CD4-positive, alpha-beta T cell treated with Interferon alpha-2 for 1 hour (primary cell): ENCODE results near the gene TPX2.
"Not testable (repeated sequence)": the region's sequence is repeated elsewhere in the genome, so short reads cannot be mapped to it uniquely, and the experiment has no call there.

Experiments used
- DNase-seq, 2 donors: peaks; one replicate each; pipeline ENCODE4 v3.0.0-alpha.2; 2020 to 2022

Gene TPX2

DNA sequence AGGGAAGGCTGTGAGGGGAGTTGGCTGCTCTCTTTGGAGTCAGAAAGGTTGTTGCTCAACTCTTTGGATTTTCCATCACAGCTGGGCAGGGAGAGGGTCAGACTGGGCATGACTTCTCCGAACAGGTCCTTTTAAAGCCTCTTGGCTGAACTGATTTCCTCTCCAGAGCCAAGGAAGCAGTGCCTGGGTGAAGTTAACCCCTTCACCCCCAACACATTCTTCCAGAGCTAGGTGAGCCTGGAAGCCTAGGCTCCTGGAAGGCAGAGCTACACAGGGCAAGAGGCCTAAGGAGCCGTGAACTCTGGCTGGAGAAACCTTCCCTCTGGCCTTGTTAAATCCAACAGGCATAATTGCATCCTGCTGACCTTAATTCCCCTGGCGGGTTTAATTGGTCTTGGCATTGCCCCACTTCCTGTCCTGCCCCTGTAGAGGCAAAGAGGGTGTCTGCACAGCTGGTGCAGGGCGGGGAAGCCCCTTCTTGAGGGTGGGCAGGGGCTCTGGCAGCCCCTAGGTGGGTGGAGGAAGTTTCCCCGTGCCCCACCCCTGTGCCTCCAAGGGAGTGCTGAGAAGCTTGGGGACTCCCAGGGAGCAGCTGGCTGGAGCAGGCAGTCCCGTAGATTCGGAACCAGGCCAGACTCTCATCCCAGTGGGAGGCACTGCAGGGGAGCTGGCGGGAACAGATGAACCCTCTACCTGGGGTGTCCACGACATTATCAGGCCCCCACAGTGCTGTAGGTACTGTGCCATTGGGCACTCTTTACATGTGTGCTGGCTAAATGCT lies 76.5 kb downstream of the TPX2 start:
- no peak for DNase-seq

DNA sequence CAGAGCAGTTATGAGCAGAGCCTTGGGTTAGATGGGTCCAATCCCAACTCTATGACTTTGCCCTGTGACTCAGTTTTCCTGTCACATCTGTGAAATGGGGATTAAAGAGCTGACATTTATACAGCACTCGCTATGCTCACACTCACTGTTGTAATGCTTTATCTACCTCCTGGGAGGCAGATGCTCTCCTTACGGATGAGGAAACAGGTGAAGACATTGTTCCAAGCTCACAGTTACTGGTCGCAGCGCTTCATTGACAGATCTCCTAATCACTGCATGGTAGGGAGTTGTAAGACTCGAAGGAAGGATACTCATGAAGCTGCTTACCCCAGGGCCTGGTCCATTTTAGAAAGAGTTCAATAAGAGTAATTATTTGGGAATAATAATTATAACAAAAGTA lies 77.1 kb downstream of the TPX2 start:
- DNase-seq, result no peak

DNA sequence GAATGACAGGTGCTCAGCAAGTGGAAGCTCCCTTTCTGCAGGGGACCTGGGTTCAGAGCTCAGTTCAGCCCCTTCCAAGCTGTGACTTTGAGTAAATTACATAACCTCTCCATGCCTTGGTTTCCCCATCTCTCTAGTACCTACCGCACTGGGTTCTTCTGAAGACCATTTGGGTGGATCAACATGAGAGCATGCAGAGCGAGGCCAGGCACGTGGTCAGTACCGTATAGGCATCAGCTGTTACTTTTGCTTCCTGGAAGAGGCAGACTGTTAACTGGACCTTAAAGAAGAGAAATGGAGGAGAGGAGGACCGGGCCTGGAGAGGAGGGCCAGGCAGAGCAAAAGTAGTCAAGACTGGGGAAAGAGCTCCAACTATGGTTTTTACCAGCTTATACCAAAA lies 78.4 kb downstream of the TPX2 start:
- no peak for DNase-seq

DNA sequence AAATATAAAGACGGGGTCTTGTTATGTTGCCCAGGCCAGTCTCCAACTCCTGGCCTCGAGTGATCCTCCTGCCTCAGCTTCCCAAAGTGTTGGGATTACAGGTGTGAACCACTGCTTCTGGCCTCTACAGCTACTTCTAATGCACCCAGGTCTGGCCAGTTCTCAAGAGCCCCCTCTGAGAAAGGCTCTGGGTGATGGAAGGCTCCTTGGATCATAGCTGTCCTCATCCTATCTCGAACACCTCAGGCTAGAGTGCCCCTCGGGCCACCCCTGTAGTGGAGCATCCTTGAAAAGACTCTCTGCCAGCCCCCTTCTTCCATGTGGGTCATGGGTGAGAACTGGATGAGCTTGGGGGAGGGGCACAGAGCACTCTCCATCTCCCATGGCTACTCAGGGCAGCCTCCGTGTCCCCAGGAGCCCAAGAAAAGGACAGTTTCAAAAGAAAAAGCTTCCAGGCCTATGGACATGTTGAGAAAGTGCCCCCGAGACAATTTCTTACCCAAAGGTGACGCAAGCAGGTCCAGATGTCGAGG lies 79.4 kb downstream of the TPX2 start:
- no peak for DNase-seq

DNA sequence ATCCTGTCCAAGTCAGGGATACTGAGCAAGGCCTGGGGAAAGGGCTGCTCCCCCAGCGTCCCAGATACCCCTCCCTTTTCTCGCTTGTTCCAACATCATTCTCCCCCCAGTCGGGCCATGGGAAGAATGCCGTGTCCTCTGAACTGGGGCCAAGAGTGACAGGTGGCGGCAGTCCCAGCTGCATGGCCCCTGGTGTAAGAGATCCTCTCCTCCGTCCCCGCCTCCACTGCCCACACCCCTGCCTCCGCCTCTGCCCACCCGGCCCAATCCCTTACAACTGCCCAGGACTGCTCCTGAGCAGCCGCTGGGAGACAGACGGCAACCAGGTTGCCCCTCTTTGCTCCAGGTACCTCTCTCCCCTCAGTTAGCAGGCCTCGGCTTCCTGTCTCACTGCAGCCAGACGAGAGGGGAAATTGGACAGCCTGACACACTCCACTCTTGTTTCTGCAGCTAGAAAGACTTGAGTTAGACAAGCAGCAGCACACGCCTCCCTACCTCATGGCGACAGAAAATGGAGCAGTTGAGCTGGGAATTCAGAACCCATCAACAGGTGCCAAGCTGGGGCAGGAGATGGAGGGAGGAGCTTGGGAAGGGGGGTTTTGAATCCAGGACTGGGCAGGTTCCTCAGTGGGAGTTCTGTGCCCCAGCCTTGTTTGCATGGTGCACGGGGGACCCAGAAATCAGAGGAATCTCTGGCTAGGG lies 80.1 kb downstream of the TPX2 start, which contains the start of gene MYLK2:
Gene MYLK2 (plus strand): TSS at position 274 of the 702 bp plus-strand sequence. CDS start 225 bp downstream, at position 499.
- no peak for DNase-seq

DNA sequence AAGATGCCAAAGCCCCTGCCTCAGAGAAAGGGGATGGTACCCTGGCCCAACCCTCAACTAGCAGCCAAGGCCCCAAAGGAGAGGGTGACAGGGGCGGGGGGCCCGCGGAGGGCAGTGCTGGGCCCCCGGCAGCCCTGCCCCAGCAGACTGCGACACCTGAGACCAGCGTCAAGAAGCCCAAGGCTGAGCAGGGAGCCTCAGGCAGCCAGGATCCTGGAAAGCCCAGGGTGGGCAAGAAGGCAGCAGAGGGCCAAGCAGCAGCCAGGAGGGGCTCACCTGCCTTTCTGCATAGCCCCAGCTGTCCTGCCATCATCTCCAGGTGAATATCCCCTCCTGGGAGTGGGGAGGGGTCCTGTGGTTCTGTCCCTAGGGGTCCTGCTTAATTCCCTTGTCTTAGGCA lies 81.1 kb downstream of the TPX2 start:
- no peak for DNase-seq

DNA sequence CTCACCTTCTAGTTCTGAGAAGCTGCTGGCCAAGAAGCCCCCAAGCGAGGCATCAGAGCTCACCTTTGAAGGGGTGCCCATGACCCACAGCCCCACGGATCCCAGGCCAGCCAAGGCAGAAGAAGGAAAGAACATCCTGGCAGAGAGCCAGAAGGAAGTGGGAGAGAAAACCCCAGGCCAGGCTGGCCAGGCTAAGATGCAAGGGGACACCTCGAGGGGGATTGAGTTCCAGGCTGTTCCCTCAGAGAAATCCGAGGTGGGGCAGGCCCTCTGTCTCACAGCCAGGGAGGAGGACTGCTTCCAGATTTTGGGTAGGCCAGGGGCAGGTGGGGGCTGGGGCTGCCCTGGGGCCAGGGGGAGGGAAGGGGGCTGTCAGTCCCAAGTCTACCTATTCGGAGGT lies 82.3 kb downstream of the TPX2 start:
- DNase-seq, result no peak

DNA sequence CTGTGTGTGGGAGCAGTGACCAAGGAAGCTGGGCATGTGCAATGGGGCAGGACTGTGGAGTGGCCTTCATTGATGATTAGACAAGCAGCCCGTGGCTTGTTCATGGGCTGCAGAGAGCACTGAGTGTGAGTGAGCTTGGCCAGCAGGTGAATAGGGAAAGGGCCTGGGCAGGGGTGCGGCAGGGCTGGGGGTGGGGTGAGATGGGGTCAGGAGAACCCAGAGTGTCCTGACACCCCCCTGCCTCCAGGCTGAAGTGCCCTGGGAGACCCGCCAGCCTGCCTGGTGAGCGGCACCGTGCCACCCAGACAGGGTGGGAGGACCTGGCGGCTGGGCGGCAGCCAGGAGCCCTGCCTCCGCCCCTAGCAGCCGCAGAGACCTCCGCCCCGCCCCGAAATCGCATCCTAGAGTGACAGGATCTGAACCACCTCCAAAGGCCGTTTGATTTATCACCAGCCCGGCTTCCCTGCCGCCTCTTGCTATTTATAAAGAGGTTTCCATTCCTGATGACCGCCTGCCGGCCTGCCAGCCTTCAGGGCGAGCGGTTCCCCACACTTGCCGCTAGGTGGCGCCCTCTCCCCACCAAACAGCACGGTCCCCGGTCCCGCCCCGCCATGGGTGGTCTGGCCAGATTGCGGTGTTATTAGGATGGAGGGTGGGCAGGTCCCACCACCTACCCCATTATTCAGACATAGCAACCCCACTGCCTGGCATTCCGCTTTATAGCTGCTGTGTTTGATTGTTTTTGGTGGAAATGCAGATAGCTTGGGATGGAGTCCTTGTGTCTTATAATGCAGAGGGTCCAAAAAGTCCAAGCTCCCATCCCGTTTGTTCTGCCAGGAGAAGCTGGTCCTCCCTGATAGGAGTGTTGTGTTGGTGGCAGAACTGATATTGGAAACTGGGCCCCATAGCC lies 83.6 kb downstream of the TPX2 start:
- DNase-seq, result peak; percentile 69 to 76

DNA sequence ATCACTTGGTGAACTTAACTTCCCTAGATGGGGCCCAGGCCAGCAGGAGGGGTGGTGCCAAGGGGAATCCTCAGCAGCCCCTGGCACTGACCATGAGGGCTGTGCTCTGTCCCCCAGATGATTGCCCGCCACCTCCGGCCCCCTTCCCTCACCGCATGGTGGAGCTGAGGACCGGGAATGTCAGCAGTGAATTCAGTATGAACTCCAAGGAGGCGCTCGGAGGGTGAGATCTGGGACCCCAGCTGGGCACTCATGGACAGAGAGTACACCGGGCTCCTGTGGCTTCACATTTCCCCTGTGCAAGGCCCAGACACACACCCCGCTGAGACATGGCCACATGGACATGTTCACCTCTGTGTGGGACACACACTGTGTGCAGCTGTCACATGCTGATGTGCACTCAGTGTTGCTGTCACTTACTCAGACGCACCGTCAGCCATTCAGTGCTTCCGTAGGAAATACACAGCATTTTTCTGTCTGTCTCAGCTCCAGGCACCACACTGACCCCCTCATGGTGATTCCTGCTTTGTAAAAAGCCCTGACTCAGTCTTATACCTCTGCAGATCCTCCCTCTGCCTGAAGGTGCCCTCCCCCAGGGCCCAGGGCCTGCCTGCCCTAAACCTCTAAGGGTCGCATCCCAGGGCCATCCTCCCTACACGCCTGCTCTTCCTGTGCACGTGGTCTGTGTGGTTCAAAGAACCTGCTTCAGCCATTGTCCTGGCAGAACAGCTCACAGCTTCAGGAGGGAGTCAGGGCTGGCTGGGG lies 84.5 kb downstream of the TPX2 start:
- no peak for DNase-seq

DNA sequence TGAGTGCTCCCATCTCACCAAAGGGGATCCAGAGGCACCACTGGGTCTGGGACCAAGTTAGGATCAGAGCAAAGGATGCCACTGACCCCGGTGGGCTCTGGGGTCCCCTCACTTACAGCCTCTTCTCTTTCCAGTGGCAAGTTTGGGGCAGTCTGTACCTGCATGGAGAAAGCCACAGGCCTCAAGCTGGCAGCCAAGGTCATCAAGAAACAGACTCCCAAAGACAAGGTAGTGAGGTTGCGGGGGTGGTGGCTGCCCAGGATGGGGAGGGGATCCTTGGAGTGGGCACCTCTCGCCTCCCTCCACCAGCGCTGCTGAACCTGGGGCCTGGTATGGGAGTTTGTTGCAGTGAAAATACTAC lies 85.0 kb downstream of the TPX2 start:
- DNase-seq, result no peak

DNA sequence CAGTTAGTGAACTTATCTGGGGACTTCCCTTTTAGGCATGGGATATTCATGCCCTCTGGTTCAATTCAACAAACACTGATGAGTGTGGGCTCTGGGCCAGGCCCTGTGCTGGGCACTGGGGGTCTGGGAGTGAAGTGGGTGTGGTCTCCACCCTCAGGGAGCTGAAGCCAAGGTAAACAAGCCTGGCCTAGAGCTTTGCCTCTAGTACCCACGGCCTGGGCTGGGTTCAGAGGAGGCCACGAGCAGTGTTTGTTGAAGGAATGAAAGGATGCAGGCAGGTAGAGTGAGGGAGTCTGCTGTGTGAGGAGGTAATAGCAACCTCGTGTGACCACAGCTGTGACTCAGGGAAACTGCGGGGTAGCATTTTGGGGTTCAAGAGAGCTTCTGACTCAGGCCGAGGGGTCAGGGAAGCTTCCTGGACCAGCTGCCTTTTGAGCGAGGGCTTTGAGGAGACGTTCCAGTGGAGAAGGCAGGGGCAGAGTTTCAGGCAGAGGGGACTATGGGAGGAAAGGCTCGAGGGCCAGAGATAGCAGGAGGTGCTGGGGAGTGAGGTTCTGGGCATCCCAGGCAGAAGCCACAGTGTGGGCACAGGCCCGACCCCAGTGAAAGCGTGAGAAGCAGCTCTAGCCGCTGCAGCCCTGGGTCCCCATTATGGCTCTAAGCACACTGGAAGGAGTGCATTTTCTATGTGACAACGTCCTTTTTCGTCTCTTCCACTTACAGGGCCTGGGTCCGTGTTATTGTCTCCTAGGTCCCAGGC lies 85.6 kb downstream of the TPX2 start:
- no peak for DNase-seq

DNA sequence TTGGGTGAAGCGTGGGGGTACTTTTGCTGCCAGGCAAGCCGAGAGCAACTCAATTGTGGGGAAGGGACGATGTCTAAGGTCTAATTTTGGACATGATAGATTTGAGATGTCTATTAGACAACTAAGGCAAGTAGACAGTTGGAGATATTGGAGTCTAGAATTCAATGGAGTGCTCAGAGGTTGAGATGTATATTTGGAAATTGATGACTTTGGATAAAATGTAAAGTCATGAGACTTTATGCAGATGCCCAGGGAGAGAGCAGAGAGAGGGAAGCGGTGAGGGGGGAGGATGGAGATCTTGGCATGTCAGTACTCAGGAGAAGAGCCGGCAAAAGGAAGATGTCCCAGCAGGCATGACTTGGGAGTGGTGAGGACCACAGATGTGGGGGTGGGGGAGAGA lies 87.0 kb downstream of the TPX2 start:
- no peak for DNase-seq

DNA sequence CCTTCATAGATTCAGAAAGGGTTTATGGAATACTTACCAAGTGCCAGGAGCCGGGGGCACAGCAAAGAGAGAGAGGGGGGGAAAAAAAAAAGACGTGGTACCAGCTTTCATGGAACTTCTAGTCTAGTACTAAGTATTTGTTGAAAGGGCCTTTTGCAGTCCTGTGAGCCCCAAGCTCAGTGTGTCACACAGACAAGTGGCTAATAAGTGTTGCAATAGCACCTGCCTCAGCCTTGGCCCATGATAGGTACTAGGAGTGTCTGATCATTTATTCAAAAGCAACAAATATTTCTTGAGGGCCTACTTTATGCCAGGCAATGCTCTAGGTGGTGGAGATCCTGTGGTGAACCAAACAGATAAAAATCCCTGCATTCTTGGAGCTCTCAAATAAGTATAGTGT lies 88.0 kb downstream of the TPX2 start:
- DNase-seq, result no peak

DNA sequence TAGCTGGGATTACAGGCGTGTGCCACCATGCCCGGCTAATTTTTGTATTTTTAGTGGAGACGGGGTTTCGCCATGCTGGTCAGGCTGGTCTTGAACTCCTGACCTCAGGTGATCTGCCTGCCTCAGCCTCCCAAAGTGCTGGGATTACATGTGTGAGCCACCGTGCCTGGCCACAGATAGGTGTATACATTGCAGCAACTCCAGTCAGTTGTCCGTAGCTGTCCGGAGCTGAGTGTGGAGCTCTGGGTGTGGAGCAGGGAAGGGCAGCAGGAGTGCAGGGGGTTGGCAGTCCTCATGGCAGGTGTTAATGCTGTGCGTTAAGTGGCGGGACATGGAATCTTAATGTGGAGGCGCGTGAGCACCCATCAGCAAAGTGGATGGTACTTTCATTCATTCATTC lies 88.9 kb downstream of the TPX2 start:
- DNase-seq, result not testable (repeated sequence)

DNA sequence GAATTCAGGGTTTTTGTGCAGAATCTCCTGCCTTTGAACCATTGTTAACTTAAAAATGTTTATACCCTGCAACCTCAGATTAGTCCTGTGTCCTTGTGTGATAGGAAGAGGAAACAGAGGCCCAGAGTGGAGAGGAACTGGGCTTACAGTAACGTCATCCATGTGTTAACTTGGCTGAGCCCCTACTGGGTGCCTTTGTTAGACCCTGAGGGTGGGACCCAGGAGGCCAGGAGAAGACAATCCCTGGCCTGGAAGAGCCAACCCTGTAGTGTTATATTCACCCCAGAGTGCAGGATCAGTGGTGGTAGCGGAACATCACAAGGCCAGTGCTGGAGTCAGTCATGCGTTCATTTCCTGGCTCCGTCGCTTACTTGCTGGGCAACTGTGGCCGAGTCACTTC lies 90.6 kb downstream of the TPX2 start:
- DNase-seq, result no peak

DNA sequence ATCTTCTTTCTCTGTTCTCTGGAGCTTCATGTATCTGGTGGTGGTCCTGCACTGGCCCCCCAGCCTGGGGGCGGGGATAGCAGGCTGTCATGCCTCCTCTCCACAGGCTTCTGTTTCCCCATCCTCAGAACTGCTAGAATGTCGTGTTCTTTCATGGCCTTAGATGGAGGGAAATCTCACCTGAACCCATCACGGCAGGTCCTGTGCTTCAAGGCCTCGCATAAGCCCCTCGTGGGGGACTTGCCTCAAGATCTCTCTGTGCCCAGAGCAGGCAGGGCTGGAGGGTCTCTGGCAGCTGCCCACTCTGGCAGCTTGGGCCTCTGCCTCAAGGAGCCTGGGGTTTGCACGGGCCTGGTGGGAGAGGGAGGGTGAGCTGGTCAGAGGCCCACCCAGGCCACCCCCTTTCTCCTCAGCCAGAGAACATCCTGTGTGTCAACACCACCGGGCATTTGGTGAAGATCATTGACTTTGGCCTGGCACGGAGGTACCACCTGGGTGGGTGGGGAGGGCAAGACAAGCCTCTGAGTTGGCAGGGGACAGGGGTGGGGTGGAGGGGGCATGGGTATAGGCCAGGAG lies 91.4 kb downstream of the TPX2 start:
- DNase-seq, result no peak

DNA sequence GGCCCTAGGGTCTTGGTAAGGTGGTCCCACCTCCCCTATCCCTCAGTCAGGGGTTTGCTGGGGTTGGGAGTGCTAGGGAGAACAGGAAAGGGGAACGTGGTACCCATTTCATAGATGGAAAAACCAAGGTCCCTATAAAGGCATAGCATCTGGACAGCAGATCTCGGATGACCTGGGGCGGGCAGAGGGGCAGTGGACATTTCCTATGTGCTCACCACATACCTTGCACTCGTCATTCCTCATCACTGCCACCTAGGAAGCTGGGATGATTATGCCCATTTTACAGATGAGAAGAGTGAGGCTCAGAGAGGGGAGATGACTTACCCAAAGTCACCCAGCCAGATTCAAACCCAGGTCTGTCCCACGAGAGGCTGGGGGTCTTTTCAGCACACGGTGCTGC lies 92.1 kb downstream of the TPX2 start:
- no peak for DNase-seq

DNA sequence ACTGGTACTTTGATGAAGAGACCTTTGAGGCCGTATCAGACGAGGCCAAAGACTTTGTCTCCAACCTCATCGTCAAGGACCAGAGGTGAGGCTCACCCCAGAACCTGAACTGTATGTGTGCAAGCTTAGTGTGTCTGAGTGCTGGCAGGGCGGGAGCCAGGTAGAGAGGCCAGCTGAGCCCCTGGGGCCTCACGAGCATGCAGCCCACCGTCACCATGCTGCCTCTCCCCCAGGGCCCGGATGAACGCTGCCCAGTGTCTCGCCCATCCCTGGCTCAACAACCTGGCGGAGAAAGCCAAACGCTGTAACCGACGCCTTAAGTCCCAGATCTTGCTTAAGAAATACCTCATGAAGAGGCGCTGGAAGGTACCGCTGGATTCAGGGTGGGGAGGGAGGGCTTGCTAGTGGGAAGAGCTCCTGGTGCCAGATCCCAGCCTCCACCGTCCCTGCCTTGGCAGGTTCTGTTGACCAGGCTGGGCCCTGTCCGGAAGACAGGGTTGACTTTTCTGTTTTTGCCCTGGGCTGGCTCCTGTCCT lies 92.7 kb downstream of the TPX2 start:
- no peak for DNase-seq

DNA sequence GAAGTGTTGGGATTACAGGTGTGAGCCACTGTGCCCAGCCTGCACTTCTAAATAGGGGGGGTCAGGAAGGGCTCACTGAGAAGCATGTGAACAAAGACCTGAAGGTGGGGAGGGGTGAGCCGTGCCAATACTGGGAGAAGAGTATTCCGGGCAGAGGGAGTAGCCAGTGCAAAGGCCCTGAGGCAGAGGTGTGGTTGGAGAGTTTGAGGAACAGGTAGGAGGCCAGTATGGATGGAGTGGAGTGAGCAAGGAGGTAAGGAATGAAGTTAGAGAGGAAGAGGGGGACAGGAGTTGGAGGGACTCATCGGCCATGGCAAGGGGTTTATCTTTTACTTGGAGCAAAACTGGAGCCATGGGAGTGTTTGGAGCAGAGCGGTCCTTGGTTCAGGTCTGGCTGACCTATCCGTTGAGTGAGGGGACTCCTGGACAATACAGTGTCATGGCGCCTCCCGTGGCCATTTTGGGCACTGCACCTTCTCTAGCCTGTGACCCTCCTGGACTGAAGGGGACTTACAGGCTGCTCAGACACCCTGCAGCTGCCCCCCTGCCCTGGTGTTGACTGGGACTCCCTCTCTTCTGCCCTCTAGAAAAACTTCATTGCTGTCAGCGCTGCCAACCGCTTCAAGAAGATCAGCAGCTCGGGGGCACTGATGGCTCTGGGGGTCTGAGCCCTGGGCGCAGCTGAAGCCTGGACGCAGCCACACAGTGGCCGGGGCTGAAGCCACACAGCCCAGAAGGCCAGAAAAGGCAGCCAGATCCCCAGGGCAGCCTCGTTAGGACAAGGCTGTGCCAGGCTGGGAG lies 94.2 kb downstream of the TPX2 start:
- DNase-seq, result peak; percentile 42 to 54

DNA sequence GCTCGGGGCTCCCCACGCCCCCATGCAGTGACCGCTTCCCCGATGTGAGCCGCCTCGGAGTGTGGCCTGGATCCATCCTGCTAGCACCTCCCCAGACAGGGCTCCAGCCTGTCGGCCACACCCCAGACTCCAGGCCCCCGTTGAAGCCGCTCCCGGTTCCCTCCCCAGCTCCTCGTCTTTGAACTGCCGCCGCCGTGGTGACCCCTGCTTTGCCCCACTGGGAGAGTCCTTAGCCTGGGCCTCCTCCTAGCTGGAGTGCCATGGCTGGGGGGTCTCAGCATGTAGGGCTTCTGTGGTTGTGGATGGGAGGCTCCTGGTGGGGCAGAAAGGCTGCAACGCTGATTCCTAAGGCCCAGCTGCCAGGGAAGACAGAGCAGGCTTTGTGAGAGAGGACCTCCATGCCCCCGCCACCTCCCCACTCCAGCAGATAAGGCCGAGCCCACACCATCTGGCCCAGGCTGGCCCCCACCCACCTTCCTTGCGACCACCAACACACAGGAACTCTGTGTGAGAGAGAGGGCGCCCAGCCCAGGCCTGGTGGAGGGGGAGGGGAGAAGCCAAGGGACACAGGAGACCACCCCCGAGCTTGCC lies 94.9 kb downstream of the TPX2 start:
- no peak for DNase-seq
